DMS79 treated with DMSO at 0.1 percent for 48 hours (cell line): ENCODE data around the gene IZUMO4.

Experiments
- DNase-seq: peaks from one replicate; lab custom pipeline; 2025; lab: John Stamatoyannopoulos, UW

Gene IZUMO4

GRCh38 chr19:2058570-2059421, 37.9 kb upstream of the IZUMO4 start:
- no peak for DNase-seq

DNA sequence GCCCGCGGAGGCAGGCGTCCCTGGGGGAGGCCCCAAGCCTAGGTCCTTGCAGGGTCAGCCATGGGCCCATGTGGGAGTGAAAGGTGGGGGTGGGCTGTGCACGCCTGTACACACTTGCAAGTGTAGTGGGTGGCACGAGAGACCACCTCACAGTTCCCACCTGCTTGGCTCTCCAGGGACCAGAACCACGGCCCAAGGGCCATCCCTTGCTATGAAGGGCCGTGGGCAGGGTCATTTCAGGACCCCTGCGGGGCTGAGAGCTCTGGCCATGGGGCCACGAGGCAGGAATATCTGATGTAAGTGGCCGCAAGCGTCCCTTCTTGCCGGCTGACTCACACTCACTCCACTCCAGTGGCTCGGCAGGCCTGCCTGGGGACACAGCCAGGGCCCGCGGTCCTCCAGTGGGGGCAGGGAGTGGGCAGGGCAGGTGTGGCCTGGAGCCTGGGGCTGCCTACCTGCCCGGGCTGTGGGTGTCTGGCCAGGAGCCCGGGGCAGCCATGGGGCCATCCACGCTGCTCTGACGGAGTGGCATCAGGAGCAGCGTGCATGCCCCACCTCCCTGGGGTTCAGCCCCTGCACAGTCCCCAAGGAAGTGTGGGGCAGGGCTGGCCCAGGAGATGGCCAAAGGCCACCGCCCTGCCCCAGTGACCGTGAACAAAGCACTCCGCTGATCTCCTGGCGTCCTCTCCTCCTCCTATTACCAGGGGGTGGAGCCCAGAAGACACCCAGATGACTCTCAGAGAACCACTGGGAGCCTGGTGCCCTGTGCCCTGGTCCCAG, 37.1 kb upstream of the IZUMO4 start:
- peak; percentile 43 for DNase-seq

DNA sequence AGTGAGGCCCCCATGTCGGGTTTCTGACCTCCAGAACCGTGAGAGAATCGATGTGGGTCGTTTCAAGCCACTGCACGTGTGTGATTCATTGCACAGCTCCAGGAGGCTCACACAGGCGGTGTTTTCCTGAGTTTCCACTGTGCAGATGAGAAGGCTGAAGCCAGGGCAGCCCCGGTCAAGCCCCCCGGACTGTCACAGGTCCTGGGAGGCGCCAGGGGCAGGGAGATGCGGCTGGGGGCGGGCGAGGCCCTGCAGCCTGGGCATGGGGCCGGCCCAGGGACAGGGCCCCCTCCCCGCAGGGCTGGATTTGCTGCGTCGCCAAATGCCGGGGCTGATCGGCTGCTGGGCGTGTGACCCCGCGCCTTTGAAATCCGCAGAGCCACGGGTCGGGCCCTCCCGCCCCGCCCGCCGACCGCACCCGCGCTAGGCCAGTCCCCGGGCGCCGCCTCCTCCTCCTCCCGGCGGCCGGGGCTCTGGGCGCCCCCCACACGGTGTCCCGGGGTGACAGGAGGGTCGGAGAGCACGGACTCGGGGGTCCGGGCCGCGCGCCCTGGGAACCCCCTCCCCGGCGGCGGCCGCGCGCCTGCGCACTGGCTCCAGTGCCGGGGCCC, 35.7 kb upstream of the IZUMO4 start:
- DNase-seq = no peak

DNA sequence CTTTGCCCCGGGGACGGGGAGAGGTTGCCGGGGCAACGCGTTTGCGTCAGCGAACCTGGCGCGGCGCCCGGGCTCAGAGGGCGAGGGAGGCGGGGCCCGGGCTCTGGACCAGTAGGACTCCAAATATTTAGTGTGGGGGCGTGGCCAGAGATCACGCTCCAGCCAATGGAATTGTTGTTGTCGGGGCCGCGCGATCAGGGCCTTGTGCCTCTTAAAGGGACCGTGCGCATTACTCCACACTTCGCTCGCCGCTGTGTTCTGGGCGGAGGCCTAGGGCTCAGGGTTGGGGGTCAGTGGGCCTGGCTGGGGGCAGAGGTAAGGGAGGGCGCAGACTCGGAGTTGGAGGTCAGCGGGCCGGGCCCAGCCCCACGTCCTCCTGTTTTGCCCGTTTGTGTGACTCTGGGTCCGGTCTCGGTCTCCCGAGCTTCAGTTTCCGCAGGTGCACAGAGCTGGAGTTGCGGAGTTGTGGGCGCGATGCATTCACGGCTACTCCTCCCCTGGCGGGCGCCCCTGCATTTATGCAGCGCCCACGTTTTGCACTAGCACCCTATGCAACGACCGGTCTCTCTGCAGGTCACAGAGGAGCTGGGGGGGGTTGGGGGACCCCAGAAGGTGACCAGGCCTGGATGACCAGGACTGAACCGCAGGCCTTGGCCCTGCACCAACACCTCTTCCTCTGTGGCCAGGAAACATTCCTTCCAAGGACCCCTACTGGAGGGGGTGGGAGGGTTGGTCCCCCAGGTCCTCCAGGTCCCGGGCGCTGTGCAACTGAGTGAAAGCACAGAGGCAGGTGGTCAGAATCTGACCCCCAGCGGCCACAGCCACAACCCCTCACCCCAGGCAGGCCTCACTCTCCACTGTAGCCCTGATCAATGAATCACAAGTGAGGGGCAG, 35.0 kb upstream of the IZUMO4 start:
- peak; percentile 98 for DNase-seq

DNA sequence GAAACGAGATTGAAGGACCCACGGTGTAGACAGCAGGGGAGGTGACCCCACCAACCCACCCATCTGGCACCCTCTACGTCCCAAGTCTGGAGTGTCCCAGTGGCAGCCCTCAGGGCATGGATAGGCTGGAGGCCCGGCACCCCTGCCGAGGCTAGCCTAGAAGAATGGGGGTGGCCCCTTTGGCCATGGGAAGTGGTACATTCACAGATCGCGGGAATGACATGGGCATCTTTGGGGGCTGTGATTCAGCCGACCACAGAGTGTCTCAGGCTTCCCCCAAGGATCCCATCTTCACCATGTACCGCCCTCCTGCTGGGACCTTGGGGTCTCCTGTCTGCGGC, 34.4 kb upstream of the IZUMO4 start:
- no peak for DNase-seq

GRCh38 chr19:2062770-2063169, 33.9 kb upstream of the IZUMO4 start:
- no peak for DNase-seq

DNA sequence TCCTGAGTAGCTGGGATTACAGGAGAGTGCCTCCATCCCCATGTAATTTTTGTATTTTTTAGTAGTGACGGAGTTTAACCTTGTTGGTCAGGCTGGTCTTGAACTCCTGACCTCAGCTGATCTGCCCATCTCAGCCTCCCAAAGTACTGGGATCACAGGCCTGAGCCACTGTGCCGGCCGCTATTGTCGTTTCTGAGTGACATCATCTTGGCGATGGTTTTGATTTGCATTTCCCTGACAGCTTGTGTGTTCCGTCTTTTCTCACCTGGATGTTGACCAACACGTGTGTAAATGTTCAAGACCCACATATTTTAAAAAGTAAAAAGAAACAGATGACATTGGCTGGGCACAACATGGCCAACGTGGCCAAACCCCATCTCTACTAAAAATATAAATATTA, 32.9 kb upstream of the IZUMO4 start:
- no peak for DNase-seq

- no peak for DNase-seq
Observed at GRCh38 chr19:2064395-2064787, 32.3 kb upstream of the IZUMO4 start.

DNA sequence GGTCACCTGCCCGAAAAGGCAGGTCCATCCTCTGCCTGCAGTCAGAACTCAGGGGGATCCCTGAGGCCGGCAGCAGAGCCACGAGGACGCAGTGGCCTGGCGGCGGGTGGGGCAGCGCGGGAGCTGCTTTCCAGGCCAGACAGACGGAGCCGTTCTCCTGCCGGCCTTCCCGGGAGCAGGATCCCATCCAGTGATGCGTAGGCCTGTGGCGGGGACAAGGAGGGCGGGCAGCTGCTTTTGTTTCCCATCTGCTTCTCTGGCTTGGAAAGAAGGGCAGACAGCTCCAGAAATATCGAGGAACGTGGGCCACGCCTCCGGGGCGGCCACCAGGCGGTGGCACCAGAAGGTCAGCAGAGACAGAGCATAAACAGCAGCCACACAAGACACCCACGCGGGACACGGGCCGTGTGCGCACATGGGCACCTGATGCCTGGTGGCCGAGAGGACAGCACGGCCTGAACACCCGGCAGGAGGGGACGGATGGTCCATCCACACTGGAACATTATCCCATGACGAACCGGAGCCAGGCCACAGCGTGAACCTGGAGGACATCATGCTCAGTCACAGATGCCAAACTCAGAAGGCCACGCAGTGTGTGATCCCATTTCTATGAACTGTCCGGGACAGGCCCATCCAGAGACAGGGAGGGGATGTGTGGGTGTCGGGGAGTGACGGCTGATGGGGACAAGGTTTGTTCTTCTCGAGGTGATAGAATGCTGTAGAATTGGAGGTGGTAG, 31.8 kb upstream of the IZUMO4 start:
- no peak for DNase-seq

DNA sequence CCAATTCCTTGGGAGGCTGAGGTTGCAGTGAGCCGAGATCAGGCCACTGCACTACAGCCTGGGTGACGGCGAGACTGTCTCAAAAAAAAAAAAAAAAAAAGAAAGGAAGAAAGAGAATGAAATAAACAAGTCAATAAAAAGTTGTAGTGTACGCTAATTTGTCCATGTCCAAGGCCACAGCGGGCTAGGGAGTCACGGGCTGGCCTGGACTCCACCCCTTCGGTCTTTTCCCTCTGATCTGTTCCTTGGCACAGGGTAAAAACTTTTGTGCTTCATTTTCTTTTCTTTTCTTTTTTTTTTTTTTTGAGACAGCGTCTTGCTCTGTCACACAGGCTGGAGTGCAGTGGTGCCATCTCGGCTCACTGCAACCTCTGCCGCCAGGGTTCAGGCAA, 26.3 kb upstream of the IZUMO4 start:
- no peak for DNase-seq

GRCh38 chr19:2070986-2071673, 25.6 kb upstream of the IZUMO4 start:
- DNase-seq = no peak

GRCh38 chr19:2072757-2073551, 23.8 kb upstream of the IZUMO4 start:
- no peak for DNase-seq

DNA sequence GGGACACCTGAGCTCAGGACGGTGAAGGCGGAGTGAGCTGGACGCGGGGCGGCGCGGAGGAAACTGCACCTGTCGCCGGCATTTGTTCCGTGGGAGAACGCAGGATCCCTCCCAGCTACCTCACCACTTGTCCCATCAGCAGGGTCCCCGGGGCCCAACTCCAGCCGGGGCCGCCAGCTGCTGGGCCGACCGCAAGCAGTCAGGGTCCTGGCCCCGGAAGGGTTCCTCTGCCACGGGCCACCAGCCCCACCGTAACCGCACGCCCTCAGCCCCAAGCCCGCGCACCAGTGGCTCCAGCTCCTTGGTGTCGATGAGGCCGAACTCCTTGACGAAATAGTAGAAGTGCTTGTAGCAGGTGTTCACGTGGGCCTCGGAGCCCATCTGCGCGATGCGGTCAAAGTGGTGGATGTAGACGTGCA, 20.2 kb upstream of the IZUMO4 start:
- DNase-seq = no peak

- no peak for DNase-seq
Observed at GRCh38 chr19:2077398-2077797, 19.3 kb upstream of the IZUMO4 start.

GRCh38 chr19:2077833-2078619, 18.7 kb upstream of the IZUMO4 start:
- no peak for DNase-seq

GRCh38 chr19:2079076-2079864, 17.4 kb upstream of the IZUMO4 start:
- no peak for DNase-seq

GRCh38 chr19:2079865-2080301, 16.8 kb upstream of the IZUMO4 start:
- DNase-seq = no peak

GRCh38 chr19:2080336-2080988, 16.3 kb upstream of the IZUMO4 start:
- no peak for DNase-seq
